ENCODE data around the gene POLR3GL. TPM values are rescaled to one million over a fixed set of nuclear protein-coding genes. Genes with fewer than 3 reads are reported as not detected.

The POLR3GL gene
- total and polyA plus RNA-seq, 4 donors, result 9.4 to 34.3 (median 27.3) TPM

DNA sequence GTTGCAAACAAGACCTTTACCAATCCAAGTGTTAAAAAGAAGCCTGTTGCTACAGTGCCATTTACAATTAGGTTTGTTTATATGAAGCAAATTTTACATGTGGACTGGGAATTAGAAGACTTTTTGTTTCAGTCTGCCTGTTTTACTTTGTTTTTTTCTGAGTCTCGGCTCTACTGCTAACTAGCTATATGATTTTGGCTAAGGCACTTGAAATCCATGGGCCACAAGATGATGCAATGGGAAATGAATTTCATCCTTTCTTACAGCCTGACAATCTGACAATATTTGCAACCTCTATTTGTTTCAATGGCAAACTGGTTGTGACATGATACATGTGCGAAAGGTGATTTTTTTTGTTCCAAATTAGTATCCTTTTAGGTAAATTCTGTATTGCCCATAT, 42.2 kb upstream of the POLR3GL start:
- peaks cover 0 to 14% (median 4%) of the 10 kb centered on the region in 4 donors for H3K36me3 ChIP-seq (ENCODE audit: control insufficient read depth in 4 of 4, insufficient read depth in 4 of 4, low read length in 4 of 4)
- DNase-seq (no peak), ATAC-seq (ENCODE audit: insufficient read depth, low FRiP score) (no peak)
- TF ChIP-seq, protein P1, sequence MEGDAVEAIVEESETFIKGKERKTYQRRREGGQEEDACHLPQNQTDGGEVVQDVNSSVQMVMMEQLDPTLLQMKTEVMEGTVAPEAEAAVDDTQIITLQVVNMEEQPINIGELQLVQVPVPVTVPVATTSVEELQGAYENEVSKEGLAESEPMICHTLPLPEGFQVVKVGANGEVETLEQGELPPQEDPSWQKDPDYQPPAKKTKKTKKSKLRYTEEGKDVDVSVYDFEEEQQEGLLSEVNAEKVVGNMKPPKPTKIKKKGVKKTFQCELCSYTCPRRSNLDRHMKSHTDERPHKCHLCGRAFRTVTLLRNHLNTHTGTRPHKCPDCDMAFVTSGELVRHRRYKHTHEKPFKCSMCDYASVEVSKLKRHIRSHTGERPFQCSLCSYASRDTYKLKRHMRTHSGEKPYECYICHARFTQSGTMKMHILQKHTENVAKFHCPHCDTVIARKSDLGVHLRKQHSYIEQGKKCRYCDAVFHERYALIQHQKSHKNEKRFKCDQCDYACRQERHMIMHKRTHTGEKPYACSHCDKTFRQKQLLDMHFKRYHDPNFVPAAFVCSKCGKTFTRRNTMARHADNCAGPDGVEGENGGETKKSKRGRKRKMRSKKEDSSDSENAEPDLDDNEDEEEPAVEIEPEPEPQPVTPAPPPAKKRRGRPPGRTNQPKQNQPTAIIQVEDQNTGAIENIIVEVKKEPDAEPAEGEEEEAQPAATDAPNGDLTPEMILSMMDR (IDR thresholded peaks at IDR 0.05; ENCODE audit: control extremely low read depth, extremely low read depth), result no peak
- H3K9me3 ChIP-seq (ENCODE audit: control insufficient read depth in 4 of 4, insufficient read depth in 3 of 4, low read length in 3 of 4), result no peaks in the 10 kb centered on the region
- no peak overlapping the region for H3K4me3 ChIP-seq
- no peaks in the 10 kb centered on the region for H3K27me3 ChIP-seq (ENCODE audit: control insufficient read depth in 3 of 3, insufficient read depth in 3 of 3, low read length in 2 of 3)
- peaks cover 10 to 25% (median 14%) of the 10 kb centered on the region in 5 donors for H3K4me1 ChIP-seq (ENCODE audit: control insufficient read depth in 5 of 5, insufficient read depth in 5 of 5, low read length in 5 of 5)
- no peak overlapping the region for H3K9ac ChIP-seq (ENCODE audit: insufficient read depth in 1 of 2, low read length in 2 of 2)
- no peak overlapping the region for H3K27ac ChIP-seq (ENCODE audit: low read depth in 1 of 2, low read length in 1 of 2)
- 39 to 73% methylated on average over 2 of the region's 2 CpGs for WGBS, 2 donors

- Histone ChIP-seq H3K4me1 (ENCODE audit: control insufficient read depth in 5 of 5, insufficient read depth in 5 of 5, low read length in 5 of 5) (peaks cover 4 to 10% (median 7%) of the 10 kb centered on the region in 5 donors), H3K27ac (ENCODE audit: low read depth in 1 of 2, low read length in 1 of 2) (peak overlapping the region; percentile 93 to 97), H3K4me3 (peak overlapping the region; percentile 79), H3K36me3 (ENCODE audit: control insufficient read depth in 4 of 4, insufficient read depth in 4 of 4, low read length in 4 of 4) (peaks cover 0 to 10% (median 4%) of the 10 kb centered on the region in 4 donors), H3K9ac (ENCODE audit: insufficient read depth in 1 of 2, low read length in 2 of 2) (peak overlapping the region; percentile 87 to 92), H3K27me3 (ENCODE audit: control insufficient read depth in 3 of 3, insufficient read depth in 3 of 3, low read length in 2 of 3) (no peaks in the 10 kb centered on the region), H3K9me3 (ENCODE audit: control insufficient read depth in 4 of 4, insufficient read depth in 3 of 4, low read length in 3 of 4) (no peaks in the 10 kb centered on the region)
- TF ChIP-seq, protein P1 (IDR thresholded peaks at IDR 0.05; ENCODE audit: control extremely low read depth, extremely low read depth), result no peak
- no peak for ATAC-seq (ENCODE audit: insufficient read depth, low FRiP score)
- WGBS, 2 donors, result 5 to 11% methylated on average over 19 of the region's 19 CpGs
- no peak for DNase-seq
Observed at GRCh38 chr1:145926686-145927062, 37.8 kb upstream of the POLR3GL start.

DNA sequence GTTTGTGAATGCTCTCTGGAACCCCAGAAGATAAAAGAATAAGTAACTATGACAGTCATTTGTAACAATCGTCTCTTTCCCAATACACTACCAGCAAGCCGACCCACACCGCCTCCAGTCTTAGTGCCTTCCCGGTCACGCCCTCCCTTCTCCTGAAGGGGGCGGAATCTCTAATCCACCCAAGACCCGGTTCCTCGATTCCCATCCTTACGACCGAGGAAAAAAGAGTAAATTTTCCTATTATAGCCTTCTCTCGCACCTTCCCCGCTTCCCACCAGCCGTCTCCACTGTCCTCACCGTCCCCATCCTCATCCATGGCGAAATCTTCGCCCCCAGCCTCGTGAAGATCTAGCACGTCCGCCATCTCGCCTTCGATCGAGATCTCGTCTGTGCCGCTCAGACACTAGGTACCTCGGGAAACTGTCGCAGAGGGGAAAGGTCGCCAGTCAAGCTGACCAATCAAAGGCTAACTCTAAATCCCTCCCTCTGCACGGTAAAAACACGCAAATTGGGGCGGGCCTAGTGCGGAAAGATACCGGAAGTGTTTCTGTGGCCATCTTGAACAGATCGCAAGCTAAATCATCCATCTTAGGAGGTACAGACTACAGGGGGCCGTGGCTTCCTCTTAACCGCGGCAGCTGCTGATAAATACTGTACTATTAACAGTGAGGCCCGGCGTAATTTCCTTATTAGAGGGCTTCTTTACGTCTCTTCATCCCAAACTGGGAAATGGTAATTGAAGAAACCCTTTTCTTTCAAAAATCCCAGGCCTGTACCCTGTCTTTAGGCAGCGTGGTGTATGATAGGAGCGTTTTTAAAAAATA, 37.2 kb upstream of the POLR3GL start, which contains the start of gene RBM8A:
TSS of gene RBM8A (minus strand) at position 422 of the 824 bp plus-strand sequence. CDS start at position 364, 58 bp downstream.
- WGBS, 2 donors, result 0% methylated on average over 41 of the region's 41 CpGs

More for the DNA sequence above, 37.2 kb upstream of the POLR3GL start, which contains the start of gene RBM8A:
- no peaks in the 10 kb centered on the region for H3K9me3 ChIP-seq (ENCODE audit: control insufficient read depth in 4 of 4, insufficient read depth in 3 of 4, low read length in 3 of 4)
- ATAC-seq (ENCODE audit: insufficient read depth, low FRiP score), result peak; percentile 100
- DNase-seq, result peak; percentile 98 to 100 (median 99)
- H3K27ac ChIP-seq (ENCODE audit: low read depth in 1 of 2, low read length in 1 of 2), result peak within 1 kb of the TSS; percentile 93 to 97
- peak within 1 kb of the TSS; percentile 79 for H3K4me3 ChIP-seq
- peak within 1 kb of the TSS; percentile 87 to 96 for H3K9ac ChIP-seq (ENCODE audit: insufficient read depth in 1 of 2, low read length in 2 of 2)
- no peaks in the 10 kb centered on the region for H3K27me3 ChIP-seq (ENCODE audit: control insufficient read depth in 3 of 3, insufficient read depth in 3 of 3, low read length in 2 of 3)
- TF ChIP-seq, protein P1 (IDR thresholded peaks at IDR 0.05; ENCODE audit: control extremely low read depth, extremely low read depth), result peak; percentile 19
- peaks cover 4 to 10% (median 7%) of the 10 kb centered on the region in 5 donors for H3K4me1 ChIP-seq (ENCODE audit: control insufficient read depth in 5 of 5, insufficient read depth in 5 of 5, low read length in 5 of 5)
- H3K36me3 ChIP-seq (ENCODE audit: control insufficient read depth in 4 of 4, insufficient read depth in 4 of 4, low read length in 4 of 4), result peaks cover 0 to 10% (median 4%) of the 10 kb centered on the region in 4 donors
